ENCODE data around the gene GMEB2. TPM values are rescaled to one million over a fixed set of nuclear protein-coding genes. Genes with fewer than 3 reads are reported as not detected.

Gene GMEB2
- total RNA-seq, 2 experiments from 2014 or later: 14.0 to 14.1 TPM

GRCh38 chr20:63592661-63593060 is 34.2 kb downstream of the GMEB2 start:
- peaks cover 6% of the 10 kb centered on the region for H3K4me1 Mint-ChIP-seq
- no peak overlapping the region for H3K27ac Mint-ChIP-seq
- intact Hi-C loops (cut with DNase I, micrococcal nuclease): no loop called here
- no peak overlapping the region for H3K4me3 Mint-ChIP-seq
- no peak for ATAC-seq
- no peaks in the 10 kb centered on the region for H3K27me3 Mint-ChIP-seq
- peaks cover 27% of the 10 kb centered on the region for H3K36me3 Mint-ChIP-seq (ENCODE audit: low read depth)
- no peaks in the 10 kb centered on the region for H3K9me3 Mint-ChIP-seq (ENCODE audit: low read depth)
- ChIA-PET POLR2A (no interaction called here), CTCF (no interaction called here)
- no peak for DNase-seq

- POLR2A ChIA-PET: no interaction called here
- Mint-ChIP-seq H3K36me3 (ENCODE audit: low read depth) (peaks cover 30% of the 10 kb centered on the region), H3K27ac (no peak overlapping the region), H3K27me3 (no peaks in the 10 kb centered on the region), H3K4me1 (peaks cover 11% of the 10 kb centered on the region), H3K4me3 (no peak overlapping the region), H3K9me3 (ENCODE audit: low read depth) (no peaks in the 10 kb centered on the region)
- intact Hi-C loops (cut with DNase I, micrococcal nuclease): no loop called here
- CTCF ChIA-PET: interaction anchor here (0.6 kb wide), 1 partner anchor 465 kb away, joined by 4 read pairs; no protein-coding TSS in a partner anchor
- DNase-seq (no peak), ATAC-seq (no peak)
Observed at GRCh38 chr20:63591786-63592355, 35.0 kb downstream of the GMEB2 start.

GRCh38 chr20:63591147-63591533 is 35.8 kb downstream of the GMEB2 start:
- DNase-seq (no peak), ATAC-seq (no peak)
- POLR2A ChIA-PET: no interaction called here
- CTCF ChIA-PET: no interaction called here
- peaks cover 30% of the 10 kb centered on the region for H3K36me3 Mint-ChIP-seq (ENCODE audit: low read depth)
- H3K27ac Mint-ChIP-seq: no peak overlapping the region
- H3K4me3 Mint-ChIP-seq: no peak overlapping the region
- peaks cover 11% of the 10 kb centered on the region for H3K4me1 Mint-ChIP-seq
- H3K27me3 Mint-ChIP-seq: no peaks in the 10 kb centered on the region
- intact Hi-C loops (cut with DNase I, micrococcal nuclease): no loop called here
- H3K9me3 Mint-ChIP-seq (ENCODE audit: low read depth): no peaks in the 10 kb centered on the region

- no peak overlapping the region for H3K27ac Mint-ChIP-seq
- H3K4me1 Mint-ChIP-seq: peaks cover 11% of the 10 kb centered on the region
- POLR2A ChIA-PET: no interaction called here
- CTCF ChIA-PET: no interaction called here
- H3K9me3 Mint-ChIP-seq (ENCODE audit: low read depth): no peaks in the 10 kb centered on the region
- no peak overlapping the region for H3K4me3 Mint-ChIP-seq
- no peaks in the 10 kb centered on the region for H3K27me3 Mint-ChIP-seq
- DNase-seq (no peak), ATAC-seq (no peak)
- intact Hi-C loops (cut with DNase I, micrococcal nuclease): no loop called here
- peaks cover 29% of the 10 kb centered on the region for H3K36me3 Mint-ChIP-seq (ENCODE audit: low read depth)
Observed at GRCh38 chr20:63590218-63591146, 36.4 kb downstream of the GMEB2 start.

GRCh38 chr20:63589261-63590217 is 37.4 kb downstream of the GMEB2 start:
- intact Hi-C loops (cut with DNase I, micrococcal nuclease): no loop called here
- Mint-ChIP-seq H3K4me3 (no peak overlapping the region), H3K27me3 (no peaks in the 10 kb centered on the region), H3K4me1 (peaks cover 11% of the 10 kb centered on the region), H3K36me3 (ENCODE audit: low read depth) (peaks cover 24% of the 10 kb centered on the region), H3K9me3 (ENCODE audit: low read depth) (no peaks in the 10 kb centered on the region), H3K27ac (no peak overlapping the region)
- ATAC-seq (no peak), DNase-seq (no peak)
- POLR2A ChIA-PET: no interaction called here
- CTCF ChIA-PET: interaction anchor here (0.8 kb wide), 1 partner anchor 450 kb away, joined by 3 read pairs; no protein-coding TSS in a partner anchor

DNA sequence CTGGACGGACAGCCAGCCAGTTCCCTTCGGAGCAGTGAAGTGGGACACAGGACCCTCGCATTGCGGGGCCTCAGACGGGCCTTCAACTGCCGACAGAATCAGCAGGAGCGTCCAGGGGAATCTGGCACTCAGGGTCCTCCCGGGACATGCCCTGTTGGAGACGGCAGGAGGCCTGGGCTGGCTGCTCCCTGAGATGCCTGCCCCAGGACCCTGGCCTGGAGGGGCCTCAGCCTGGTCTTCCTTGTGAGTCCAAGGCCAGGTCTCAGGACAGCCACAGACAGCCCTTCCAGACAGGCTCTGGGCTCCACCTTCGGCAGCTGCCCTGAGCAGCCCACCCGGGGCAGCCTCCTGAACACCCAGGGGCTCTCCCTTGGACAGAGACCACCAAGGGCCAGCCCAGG is 38.3 kb downstream of the GMEB2 start:
- Mint-ChIP-seq H3K27ac (no peak overlapping the region), H3K4me1 (peaks cover 11% of the 10 kb centered on the region), H3K9me3 (ENCODE audit: low read depth) (no peaks in the 10 kb centered on the region), H3K27me3 (no peaks in the 10 kb centered on the region), H3K4me3 (no peak overlapping the region), H3K36me3 (ENCODE audit: low read depth) (peaks cover 24% of the 10 kb centered on the region)
- DNase-seq (no peak), ATAC-seq (no peak)
- CTCF ChIA-PET: no interaction called here
- POLR2A ChIA-PET: no interaction called here
- intact Hi-C loops (cut with DNase I, micrococcal nuclease): no loop called here

- ChIA-PET CTCF (no interaction called here), POLR2A (no interaction called here)
- H3K27ac Mint-ChIP-seq: no peak overlapping the region
- H3K36me3 Mint-ChIP-seq (ENCODE audit: low read depth): peaks cover 18% of the 10 kb centered on the region
- H3K27me3 Mint-ChIP-seq: no peaks in the 10 kb centered on the region
- H3K4me3 Mint-ChIP-seq: no peak overlapping the region
- ATAC-seq: no peak
- no peak for DNase-seq
- intact Hi-C loops (cut with DNase I, micrococcal nuclease): no loop called here
- H3K9me3 Mint-ChIP-seq (ENCODE audit: low read depth): no peaks in the 10 kb centered on the region
- peaks cover 11% of the 10 kb centered on the region for H3K4me1 Mint-ChIP-seq
Observed at GRCh38 chr20:63587776-63588591, 38.9 kb downstream of the GMEB2 start.

GRCh38 chr20:63587256-63587655 is 39.6 kb downstream of the GMEB2 start:
- POLR2A ChIA-PET: no interaction called here

GRCh38 chr20:63586797-63587196 is 40.1 kb downstream of the GMEB2 start:
- POLR2A ChIA-PET: no interaction called here
- ATAC-seq: no peak
- no peak for DNase-seq
- CTCF ChIA-PET: no interaction called here
- peaks cover 11% of the 10 kb centered on the region for H3K4me1 Mint-ChIP-seq
- H3K36me3 Mint-ChIP-seq (ENCODE audit: low read depth): peaks cover 18% of the 10 kb centered on the region
- no peaks in the 10 kb centered on the region for H3K27me3 Mint-ChIP-seq
- intact Hi-C loops (cut with DNase I, micrococcal nuclease): no loop called here
- H3K9me3 Mint-ChIP-seq (ENCODE audit: low read depth): no peaks in the 10 kb centered on the region
- H3K27ac Mint-ChIP-seq: no peak overlapping the region
- no peak overlapping the region for H3K4me3 Mint-ChIP-seq

More at GRCh38 chr20:63587256-63587655, 39.6 kb downstream of the GMEB2 start:
- Mint-ChIP-seq H3K4me3 (no peak overlapping the region), H3K9me3 (ENCODE audit: low read depth) (no peaks in the 10 kb centered on the region), H3K36me3 (ENCODE audit: low read depth) (peaks cover 18% of the 10 kb centered on the region), H3K27ac (no peak overlapping the region), H3K27me3 (no peaks in the 10 kb centered on the region), H3K4me1 (peaks cover 11% of the 10 kb centered on the region)
- DNase-seq (no peak), ATAC-seq (no peak)
- CTCF ChIA-PET: no interaction called here
- intact Hi-C loops (cut with DNase I, micrococcal nuclease): no loop called here

- intact Hi-C loops (cut with DNase I, micrococcal nuclease): no loop called here
- Mint-ChIP-seq H3K4me1 (peaks cover 12% of the 10 kb centered on the region), H3K9me3 (ENCODE audit: low read depth) (no peaks in the 10 kb centered on the region), H3K4me3 (no peak overlapping the region), H3K27ac (no peak overlapping the region), H3K27me3 (no peaks in the 10 kb centered on the region), H3K36me3 (ENCODE audit: low read depth) (peaks cover 15% of the 10 kb centered on the region)
- POLR2A ChIA-PET: no interaction called here
- ATAC-seq (no peak), DNase-seq (no peak)
- CTCF ChIA-PET: no interaction called here
Observed at GRCh38 chr20:63585616-63586565, 41.0 kb downstream of the GMEB2 start.

Data from activated CD4-positive, alpha-beta T cell treated with anti-CD3 and anti-CD28 coated beads for 36 hours (primary cell).